ENCODE results near the gene FSCN2.

The FSCN2 gene

DNA sequence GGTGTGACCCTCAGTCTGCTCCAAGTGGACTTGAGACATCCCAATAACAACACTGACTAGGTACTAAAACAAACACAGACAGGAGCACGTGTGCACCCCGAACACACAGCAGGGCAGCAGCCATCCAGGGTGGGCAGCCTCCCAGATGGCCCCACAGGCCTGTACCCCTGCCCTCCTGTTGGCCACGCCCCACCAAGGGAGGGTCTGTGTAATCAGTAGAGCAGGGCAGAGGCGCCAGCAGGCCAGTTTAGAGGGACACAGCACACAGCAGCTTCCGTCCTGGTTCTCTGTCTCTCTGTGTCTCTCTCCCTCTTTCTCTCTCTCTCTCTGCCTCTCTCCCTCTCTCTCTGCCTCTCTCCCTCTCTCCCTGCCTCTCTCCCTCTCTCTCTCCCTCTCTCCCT is 37.0 kb upstream of the FSCN2 start:
- DNase-seq = no peak

DNA sequence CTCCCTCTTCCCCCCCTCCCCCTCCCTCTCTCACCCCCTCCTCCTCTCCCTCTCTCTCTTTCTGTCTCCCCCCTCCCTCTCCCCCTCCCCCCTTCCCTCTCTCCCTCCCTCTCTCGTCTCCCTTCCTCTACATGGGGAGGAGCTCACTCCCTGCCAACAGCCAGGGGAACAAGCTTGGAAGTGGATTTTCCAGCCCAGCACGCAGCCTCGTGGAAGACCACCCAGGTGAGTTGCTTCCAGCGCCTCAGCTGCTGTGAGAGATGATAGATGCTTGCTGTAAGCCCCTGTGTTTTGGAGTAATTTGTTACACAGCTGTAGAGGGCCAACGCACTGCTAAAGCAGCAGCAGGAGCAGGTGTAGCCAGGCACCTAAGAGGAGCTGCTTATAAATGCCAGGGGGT is 36.4 kb upstream of the FSCN2 start:
- no peak for DNase-seq

DNA sequence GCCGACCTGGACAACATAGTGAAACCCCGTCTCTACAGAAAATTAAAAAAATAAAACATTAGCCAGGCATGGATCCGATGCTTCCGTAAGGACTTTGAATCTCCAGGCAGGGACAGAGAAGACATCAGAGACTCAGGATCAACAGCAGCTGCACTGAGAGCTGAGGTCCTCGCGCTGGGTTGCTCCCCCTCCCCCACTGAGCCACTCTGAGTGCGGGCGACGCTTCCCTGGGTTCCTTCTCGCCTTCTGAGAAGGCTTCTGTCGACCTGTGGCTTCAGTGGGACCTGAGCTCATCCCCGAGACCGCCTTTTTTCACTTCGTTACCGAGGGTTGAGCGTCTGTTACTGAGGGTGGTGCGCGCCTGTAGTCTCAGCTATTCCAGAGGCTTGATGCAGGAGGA is 36.0 kb upstream of the FSCN2 start:
- no peak for DNase-seq

DNA sequence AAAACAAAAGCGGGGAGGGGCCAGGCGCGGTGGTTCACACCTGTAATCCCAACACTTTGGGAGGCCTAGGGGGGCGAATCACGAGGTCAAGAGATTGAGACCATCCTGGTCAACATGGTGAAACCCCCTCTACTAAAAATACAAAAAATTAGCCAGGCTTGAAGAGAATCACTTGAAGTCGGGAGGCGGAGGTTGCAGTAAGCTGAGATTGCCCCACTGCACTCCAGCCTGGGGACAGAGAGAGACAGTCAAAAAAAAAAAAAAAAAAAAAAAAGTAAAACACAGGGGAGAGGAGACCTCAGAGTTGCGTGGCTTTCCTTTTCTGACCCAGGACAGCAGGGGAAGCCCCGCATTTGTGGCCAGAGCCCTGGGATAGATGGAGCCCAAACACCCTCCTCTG is 35.5 kb upstream of the FSCN2 start:
- DNase-seq = no peak

DNA sequence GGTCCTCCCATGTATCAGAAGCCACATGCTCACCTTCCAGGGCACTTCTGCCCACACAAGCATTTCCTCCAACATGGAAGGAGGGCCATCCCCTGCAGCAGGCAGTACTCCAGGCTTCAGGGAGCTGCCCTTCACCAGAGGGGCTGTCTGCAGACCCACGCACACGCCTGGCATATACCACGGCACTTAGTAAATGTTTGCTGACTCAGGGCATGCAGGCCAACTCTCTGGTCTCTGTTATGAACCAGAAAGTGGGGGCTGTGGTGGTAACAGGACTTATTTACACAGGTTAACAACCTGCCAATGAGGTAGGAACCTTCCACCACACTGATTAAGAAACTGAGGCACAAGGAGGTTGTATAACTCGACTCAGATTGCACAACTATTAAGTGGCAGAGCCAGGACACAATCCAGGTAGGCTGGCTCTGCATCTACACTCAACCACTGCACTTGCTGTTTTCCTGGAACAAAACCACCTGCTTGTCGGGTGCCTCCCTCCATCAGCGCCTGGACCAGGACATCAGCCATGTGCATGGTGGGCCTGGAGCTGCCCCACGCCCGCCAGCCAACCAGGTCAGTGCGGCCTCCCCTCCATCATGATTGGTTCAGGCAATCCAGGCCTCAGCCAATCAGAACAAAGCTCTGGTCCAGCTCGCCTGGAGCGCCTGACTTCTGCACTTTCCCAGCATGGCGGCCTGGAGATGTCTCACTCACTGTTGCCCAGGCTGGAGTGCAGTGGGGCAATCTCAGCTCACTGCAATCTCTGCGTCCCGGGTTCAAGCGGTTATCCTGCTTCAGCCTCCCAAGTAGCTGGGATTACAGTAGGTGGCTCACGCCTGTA is 34.8 kb upstream of the FSCN2 start:
- DNase-seq = no peak

DNA sequence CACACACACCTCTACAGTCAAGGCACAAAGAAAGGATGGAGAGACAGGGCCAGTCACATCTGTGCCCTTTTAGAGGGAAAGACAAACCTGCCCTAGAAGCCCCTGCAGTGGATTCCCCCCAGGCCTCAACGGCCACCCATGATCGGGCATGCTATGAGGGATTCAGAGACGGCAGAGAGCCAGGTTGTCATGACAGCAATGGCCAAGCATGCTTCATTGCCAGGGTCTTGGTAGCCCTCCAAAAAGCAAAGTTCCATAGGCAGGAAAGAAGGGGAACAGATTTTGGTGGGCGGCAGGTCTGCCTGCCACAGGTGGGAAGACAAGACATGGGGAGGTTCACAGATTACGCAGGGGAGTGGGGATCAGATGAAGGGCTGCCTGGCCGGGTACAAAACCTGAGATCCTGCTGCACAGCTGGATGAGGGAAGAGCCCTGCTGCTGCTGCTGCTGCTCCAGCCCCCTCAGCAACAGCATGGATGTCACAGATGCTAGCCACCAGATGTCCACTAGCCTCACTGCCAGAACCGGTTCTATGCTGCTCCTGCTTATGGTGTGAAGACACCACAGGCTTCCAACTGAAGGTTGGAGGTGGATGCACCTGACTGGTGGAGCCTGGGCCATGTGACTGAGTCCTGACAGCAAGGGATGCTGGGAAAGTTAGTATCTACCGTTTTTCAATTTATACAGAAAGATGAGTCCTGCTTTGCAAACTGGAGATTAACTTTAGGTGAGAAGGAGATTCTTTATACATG is 33.4 kb upstream of the FSCN2 start:
- DNase-seq = no peak

DNA sequence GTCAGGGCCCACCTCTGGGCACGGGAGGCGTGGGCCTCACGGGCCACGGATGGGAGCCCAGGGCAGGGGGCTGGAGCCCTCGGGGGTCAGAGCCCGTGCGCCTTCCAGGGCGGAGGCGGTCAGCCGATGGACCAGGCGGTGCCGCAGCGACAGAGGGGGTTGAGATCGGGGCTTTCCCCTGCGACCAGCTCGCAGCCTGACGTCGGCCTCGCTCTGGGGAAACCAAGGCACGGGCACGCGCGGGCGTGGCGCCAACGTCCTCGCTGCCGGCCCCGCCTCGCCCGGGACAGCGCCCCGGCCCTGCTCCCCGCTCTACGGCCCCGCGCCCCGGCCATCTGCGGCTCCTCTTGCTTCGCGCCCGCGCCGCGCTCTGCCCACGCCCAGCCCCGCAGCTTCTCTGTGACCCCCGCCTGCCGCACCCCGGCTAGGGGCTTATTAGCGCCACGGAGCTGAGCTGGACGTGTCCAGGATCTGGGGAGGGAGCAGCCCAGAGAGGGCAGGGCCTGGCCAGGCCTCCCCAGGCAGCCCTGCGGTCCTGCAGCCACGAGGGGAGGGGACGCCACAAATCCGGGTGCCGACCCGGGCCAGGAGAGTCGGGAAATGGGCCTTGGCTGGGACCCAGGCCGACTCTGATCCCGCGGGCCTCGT is 29.1 kb upstream of the FSCN2 start:
- DNase-seq = no peak

DNA sequence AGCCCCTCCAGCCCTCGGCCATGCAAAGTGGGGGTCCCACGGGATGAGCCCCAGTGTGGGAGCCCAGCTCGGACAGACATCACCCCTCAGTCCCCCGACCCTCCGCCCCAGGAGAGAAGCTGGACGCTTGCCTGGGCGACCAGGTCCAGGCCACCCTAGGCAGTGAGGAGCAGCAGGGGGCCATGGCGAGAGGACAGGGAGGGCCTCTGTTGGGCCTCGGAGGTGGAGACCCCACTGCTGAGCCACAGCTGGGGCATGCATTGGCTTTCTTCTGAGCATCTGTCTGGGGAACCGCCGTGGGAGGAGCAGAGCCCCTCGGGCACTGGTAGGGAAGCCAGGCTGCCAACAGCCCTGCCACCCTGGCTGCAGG is 28.6 kb upstream of the FSCN2 start:
- DNase-seq = no peak

DNA sequence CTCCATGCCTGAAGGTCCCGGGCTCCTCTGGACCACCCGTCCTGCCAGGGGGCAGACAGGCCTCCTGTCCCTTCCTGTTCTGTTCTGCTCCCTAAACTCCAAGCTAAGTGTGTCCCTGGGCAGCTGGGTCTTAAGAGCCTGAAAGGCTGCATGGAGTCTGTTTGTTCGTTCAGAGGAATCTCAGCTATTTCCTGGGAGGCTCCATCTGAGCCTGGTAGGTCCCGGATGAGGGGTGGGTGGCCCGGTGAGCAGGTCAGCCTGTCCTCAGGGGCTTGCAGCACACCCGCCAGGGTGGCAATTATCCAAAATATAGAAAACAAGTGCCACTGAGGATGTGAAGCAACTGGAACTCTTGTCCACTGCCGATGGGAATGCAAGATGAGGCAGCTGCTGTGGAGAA is 28.1 kb upstream of the FSCN2 start:
- DNase-seq = no peak

DNA sequence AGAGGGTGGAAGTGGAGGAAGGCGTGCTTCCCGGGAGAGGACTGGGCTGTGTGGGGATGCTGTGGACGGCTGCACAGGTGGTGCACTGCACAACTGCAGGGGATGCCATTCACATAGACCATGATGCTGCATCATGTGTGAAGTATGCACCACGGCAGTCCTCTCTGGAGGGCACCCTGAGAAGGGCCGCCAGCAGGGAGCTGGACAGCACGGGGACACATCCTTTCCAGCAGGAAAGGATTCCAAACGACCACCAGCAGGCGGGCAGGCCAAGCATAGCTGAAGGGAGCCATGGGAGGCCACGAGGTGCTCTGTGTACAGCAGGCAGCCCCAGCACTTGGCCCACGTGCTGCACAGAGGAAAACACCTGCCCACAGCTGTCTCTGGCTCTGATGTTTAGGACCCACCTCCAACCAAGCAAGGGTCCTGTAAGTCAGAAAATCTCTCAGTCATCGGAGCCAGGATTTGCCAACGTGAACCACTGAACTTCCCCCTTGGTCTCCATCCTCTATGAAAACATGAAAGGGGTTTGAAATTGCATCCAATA is 25.6 kb upstream of the FSCN2 start:
- DNase-seq = no peak

DNA sequence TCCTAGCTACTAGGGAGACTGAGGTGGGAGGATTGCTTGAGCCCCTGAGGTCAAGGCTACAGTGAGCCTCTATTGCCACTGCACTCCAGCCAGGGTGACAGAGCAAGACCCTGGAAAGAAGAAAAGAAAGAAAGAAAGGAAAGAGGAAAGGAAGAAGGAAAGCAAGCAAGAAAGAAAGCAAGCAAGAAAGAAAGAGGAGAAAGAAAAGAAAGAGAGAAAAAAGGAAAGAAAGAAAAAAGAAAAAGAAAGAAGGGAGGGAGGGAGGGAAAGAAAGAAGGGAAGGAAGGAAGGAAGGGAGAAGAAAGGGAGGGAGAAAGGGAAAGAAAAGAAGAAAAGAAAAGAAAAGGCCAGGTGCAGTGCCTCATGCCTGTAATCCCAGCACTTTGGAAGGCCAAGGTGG is 24.6 kb upstream of the FSCN2 start:
- no peak for DNase-seq

DNA sequence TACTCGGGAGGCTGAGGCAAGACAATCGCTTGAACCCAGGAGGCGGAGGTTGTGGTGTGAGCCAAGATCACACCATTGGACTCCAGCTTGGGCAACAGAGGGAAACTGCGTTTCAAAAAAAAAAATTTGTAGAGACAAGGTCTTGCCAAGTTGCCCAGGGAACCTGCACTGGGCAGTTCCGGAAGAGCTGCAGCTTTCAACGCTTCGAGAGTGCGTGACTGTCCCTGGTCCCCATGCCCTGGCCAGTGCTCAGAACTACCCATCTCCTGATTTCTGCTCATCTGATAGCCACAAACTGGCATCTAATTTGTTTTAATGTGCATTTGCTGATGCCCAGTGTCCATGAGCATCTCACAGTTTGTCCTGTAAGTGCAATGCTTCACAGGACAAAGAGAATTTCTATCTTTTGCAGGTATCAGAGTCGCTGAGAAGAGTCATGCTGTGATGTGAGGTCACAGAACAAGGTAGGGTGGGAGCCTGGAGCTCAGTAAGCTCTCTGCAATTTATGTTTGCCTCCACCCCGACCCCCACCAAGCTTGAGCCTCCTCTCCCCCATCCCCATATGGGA is 19.5 kb upstream of the FSCN2 start:
- no peak for DNase-seq

DNA sequence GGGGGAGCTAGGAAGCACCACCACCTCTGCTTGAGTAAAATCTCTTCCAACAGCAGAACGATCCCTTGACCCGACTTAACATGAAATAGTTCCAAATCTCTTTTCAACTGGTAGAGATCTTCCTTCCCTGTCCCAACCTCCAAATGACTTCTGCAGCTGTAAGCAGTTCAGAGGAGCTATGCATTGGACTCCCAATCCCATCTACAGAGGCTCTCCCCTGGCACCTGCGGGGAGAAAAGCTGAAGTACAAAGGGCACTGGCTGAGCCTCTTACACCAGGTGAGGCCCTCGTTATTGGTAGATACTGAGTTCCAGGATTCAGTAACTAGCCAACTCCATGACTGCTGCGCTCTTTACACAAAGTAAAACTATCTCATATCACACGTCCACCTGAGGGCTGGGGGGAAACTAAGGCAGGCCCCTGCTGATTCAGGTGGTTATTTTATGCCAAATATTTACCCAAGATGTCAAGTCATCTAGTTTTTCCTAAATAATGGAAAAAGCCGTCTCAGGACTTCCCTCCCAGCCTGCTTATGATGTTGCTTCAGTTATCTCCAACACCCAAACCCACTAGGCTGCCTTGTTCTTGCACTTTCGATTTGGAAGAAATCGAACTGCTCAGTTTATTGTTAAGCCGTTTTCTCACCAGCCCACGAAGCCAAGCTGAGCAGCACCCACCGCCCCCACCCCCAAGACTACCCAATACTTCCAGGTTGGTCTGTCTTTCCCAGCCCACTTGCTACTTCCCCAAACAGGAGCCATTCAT is 18.8 kb upstream of the FSCN2 start:
- no peak for DNase-seq

DNA sequence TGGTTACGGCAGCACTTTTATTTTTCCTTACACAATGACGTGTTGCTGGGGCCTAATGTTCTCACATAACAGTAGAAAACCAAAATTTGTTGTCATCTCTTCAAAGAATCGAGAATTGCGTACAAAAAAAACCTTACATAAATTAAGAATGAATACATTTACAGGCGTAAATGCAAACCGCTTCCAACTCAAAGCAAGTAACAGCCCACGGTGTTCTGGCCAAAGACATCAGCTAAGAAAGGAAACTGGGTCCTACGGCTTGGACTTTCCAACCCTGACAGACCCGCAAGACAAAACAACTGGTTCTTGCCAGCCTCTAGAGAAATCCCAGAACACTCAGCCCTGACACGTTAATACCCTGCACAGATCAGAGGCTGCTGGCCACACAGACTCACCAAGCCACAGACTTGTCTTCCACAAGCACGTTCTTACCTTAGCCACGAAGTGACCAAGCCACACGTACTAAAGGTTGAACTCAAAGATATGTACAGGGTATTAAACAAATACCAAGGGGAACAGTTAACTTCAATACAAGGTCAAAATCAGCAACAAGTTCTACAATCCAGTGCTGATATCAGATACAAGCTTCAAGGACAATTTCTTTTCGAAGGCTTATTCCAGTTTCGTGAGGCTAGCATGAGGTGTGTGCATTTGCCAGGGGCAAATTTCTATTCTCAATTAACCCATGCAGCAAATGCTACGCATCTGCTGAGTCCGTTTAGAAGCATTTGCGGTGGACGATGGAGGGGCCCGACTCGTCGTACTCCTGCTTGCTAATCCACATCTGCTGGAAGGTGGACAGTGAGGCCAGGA is 18.0 kb upstream of the FSCN2 start:
- DNase-seq = no peak

DNA sequence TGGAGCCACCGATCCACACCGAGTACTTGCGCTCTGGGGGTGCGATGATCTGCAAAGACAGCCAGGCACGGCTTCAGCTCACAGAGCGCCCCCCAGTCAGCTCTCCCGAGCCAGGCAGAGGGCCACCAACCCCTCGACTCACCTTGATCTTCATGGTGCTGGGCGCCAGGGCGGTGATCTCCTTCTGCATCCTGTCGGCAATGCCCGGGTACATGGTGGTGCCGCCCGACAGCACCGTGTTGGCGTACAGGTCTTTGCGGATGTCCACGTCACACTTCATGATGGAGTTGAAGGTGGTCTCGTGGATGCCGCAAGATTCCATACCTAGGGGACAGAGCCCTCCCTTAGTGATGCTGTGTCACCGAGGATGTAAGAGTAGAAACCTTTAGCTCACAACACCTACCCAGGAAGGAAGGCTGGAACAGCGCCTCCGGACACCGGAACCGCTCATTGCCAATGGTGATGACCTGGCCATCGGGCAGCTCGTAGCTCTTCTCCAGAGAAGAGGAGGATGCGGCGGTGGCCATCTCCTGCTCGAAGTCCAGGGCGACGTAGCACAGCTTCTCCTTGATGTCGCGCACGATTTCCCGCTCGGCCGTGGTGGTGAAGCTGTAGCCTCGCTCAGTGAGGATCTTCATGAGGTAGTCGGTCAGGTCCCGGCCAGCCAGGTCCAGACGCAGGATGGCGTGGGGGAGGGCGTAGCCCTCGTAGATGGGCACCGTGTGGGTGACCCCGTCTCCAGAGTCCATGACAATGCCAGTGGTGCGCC is 17.2 kb upstream of the FSCN2 start:
- DNase-seq = no peak

DNA sequence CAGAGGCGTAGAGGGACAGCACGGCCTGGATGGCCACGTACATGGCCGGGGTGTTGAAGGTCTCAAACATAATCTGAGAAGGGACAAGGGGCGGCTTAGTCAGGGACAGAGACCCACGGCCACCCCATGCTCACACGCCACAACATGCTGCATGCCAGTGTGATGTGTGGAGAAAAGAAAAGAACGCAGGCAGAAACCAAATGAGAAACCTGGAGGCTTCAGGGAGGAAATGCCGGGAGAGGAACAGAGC is 16.7 kb upstream of the FSCN2 start:
- no peak for DNase-seq

DNA sequence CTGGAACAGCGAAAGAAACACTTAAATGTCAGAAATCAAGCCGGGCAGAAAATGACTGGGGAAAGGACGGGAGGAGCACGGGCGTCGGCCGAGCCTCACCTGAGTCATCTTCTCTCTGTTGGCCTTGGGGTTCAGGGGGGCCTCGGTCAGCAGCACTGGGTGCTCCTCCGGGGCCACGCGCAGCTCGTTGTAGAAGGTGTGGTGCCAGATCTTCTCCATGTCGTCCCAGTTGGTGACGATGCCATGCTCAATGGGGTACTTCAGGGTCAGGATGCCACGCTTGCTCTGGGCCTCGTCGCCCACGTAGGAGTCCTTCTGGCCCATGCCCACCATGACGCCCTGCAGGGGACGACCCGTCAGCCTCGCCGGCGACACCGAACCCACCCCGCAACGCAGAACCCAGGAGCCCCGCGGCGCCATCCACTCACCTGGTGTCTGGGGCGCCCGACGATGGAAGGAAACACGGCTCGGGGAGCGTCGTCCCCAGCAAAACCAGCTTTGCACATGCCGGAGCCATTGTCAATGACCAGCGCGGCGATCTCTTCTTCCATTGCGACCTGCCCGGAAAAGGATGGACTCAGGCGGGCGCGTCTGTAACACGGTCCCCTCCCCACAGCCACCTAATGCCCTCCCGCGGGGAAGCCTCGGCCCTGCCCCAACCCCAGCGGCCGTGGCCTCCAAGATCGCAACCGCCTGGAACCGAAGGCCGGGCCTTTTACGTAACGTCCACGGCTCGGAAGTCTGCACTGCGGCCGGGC is 16.2 kb upstream of the FSCN2 start:
- no peak for DNase-seq

DNA sequence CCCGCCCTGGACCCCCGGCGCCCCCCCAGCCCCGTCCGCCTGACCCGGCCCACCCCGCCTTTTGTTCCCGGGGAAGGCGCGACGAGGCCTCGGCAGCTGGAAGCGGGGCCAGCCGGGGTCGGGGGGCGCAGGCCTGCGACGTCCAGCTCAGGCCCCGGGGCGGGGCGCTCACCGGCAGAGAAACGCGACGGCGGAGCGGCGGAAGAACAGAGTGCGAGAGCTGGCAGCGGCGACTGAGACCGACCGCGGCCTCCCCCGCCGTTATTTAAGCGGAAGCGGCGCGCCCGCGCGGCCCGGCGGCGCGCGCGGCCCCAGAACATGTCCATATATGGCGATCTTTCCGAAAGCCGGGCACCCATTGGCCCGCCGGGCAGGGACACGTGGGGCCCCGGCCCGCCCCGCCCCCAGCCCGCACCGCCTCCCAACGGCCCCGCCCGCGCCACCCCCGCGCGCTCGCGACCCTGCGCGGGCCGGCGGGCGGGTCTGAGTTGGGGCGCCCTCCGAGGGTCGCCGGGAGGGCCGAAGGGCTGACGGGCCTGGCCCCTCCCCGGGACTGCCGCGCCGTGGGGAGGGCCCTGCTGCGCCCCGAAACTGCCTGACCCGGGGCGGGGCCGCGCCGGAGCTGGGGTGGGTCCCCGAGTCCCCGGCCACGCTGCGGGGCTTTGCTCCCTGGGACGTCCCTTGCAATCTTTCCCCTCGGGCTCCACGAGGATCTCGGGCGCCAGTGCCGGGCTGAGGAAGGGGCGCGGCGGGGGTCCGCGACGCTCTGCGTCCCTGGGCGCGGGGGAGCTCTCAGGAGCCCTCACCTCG is 15.4 kb upstream of the FSCN2 start, which contains the start of gene ACTG1:
TSS of gene ACTG1 (minus strand) at position 238 of the 810 bp plus-strand sequence. CDS start 445 bp downstream, outside the sequence.
- DNase-seq = peak; percentile 61

DNA sequence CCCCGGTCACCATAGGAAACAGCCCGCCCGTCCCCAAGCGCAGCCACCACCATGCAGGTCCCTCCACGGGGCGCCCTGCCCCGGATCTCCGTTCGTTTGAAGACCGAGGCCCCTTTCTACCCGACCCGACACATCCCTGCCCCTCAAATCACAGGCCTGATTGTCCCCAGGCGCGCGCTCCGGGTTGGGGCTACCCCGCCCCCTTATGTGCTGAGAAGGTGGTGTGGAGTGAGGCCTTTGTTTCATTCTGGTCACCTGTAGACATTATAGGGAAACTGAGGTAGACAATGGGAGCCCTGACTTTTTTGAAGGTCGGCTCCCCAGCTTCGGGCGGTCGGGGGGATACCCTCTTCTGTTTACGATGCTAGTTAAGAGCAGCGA is 14.8 kb upstream of the FSCN2 start:
- DNase-seq = peak; percentile 72

Measured in NCI-H526 treated with DMSO at 0.1 percent for 48 hours (cell line).